Suprapubic skin (tissue), 4 donors: ENCODE data around the gene VRK3. TPM values are rescaled to one million over a fixed set of nuclear protein-coding genes. Genes with fewer than 3 reads are reported as not detected.

Experiments
- DNase-seq, 2 donors: peaks; one replicate each; pipeline ENCODE4 v3.0.0-alpha.2; 2019; ENCODE audit warnings: low spot score in 2 of 2
- H3K27ac ChIP-seq: fragments of 200-600 bp; sonication (generic); one replicate; pipeline ENCODE4 v1.5.1; 2019
- H3K27me3 ChIP-seq: fragments of 200-600 bp; sonication (generic); one replicate; pipeline ENCODE4 v1.5.1; 2019
- H3K36me3 ChIP-seq: fragments of 200-600 bp; sonication (generic); one replicate; pipeline ENCODE4 v1.5.1; 2019
- H3K4me1 ChIP-seq: fragments of 200-600 bp; sonication (generic); one replicate; pipeline ENCODE4 v1.5.1; 2019
- H3K4me3 ChIP-seq: fragments of 200-600 bp; sonication (generic); one replicate; pipeline ENCODE4 v1.5.1; 2019; ENCODE audit warnings: mild to moderate bottlenecking
- H3K9me3 ChIP-seq: fragments of 200-600 bp; sonication (generic); one replicate; pipeline ENCODE4 v1.5.1; 2019
- CTCF ChIP-seq, 2 donors: fragments of 200-600 bp in 1 of 2; fragments of 450-650 bp in 1 of 2; sonication (generic) in 1 of 2; IDR thresholded peaks; one replicate each; pipeline ENCODE4 v1.5.1; 2016 to 2019; ENCODE audit warnings: antibody characterized with exemption in 2 of 2, mild to moderate bottlenecking in 1 of 2, moderate library complexity in 1 of 2
- EP300 ChIP-seq: sonication (generic); formaldehyde crosslinking; IDR thresholded peaks from one replicate; pipeline ENCODE4 v1.6.1; 2017; ENCODE audit warnings: antibody characterized with exemption
- POLR2A ChIP-seq, 2 donors: fragments of 450-650 bp; IDR thresholded peaks; one replicate each; pipeline ENCODE4 v1.6.1; 2017; ENCODE audit warnings: antibody characterized with exemption in 2 of 2, mild to moderate bottlenecking in 2 of 2, moderate library complexity in 2 of 2
- POLR2AphosphoS5 ChIP-seq, 3 donors: sonication (generic); formaldehyde crosslinking; IDR thresholded peaks; one replicate each; pipeline ENCODE4 v1.6.1; 2017; ENCODE audit warnings: antibody characterized with exemption in 3 of 3
- WGBS: methylation state at CpG from one replicate; pipeline ENCODE4 v1.1.5; 2018; 5-methylcytosine and 5-hydroxymethylcytosine counted together
- total RNA-seq, 4 donors: library from RNA; depleted of rRNA; stranded (reverse); fragments of >200 nt; gene quantifications; one replicate each; pipeline ENCODE4 v1.1.0, GENCODE V29; 2016

VRK3 gene
- total RNA-seq, 4 donors from 2014 or later = 21.8 to 53.6 (median 35.8) TPM

GRCh38 chr19:49929611-49930482, 95.3 kb downstream of the VRK3 start:
- WGBS = 3% methylated on average over 41 of the region's 43 CpGs

GRCh38 chr19:49929121-49929610, 96.0 kb downstream of the VRK3 start, which contains the start of the genes ATF5 and NUP62:
ATF5 (plus strand) TSS chr19:49929205; CDS start chr19:49930851, 1,646 bp downstream.
NUP62 (minus strand) TSS chr19:49929504; CDS start chr19:49909807, 19,697 bp downstream.
- WGBS = under 1% methylated on average over 28 of the region's 48 CpGs
- H3K27ac ChIP-seq = peak within 1 kb of the TSS; percentile 96
- TF ChIP-seq POLR2AphosphoS5 (IDR thresholded peaks at IDR 0.05) (peak in 1 of 3 donors; percentile 64), EP300 (no peak), CTCF (IDR thresholded peaks at IDR 0.05) (no peak)
- peaks cover 21% of the 10 kb centered on the region for H3K36me3 ChIP-seq
- peak within 1 kb of the TSS; percentile 66 for H3K4me3 ChIP-seq
- H3K9me3 ChIP-seq = no peaks in the 10 kb centered on the region
- H3K27me3 ChIP-seq = no peaks in the 10 kb centered on the region
- H3K4me1 ChIP-seq = peaks cover 34% of the 10 kb centered on the region
- DNase-seq = peak; percentile 93 to 94

More at GRCh38 chr19:49929611-49930482, 95.3 kb downstream of the VRK3 start:
- Histone ChIP-seq H3K4me1 (peaks cover 28% of the 10 kb centered on the region), H3K9me3 (no peaks in the 10 kb centered on the region), H3K36me3 (peaks cover 14% of the 10 kb centered on the region), H3K27ac (peak overlapping the region; percentile 96), H3K4me3 (peak overlapping the region; percentile 66), H3K27me3 (no peaks in the 10 kb centered on the region)
- TF ChIP-seq CTCF (IDR thresholded peaks at IDR 0.05) = no peak
- TF ChIP-seq POLR2AphosphoS5 (IDR thresholded peaks at IDR 0.05) = peak in 1 of 3 donors; percentile 85
- peak in 1 of 2 donors; percentile 63 for TF ChIP-seq POLR2A (IDR thresholded peaks at IDR 0.05)
- no peak for TF ChIP-seq EP300
- DNase-seq = peak; percentile 95

- peak overlapping the region; percentile 66 for H3K4me3 ChIP-seq
- peaks cover 36% of the 10 kb centered on the region for H3K4me1 ChIP-seq
- H3K27me3 ChIP-seq = no peaks in the 10 kb centered on the region
- 88% methylated on average over 14 of the region's 14 CpGs for WGBS
- no peak overlapping the region for H3K27ac ChIP-seq
- no peak for DNase-seq
- TF ChIP-seq CTCF (IDR thresholded peaks at IDR 0.05) (no peak), POLR2AphosphoS5 (IDR thresholded peaks at IDR 0.05) (no peak), EP300 (no peak), POLR2A (IDR thresholded peaks at IDR 0.05) (no peak)
- peaks cover 31% of the 10 kb centered on the region for H3K36me3 ChIP-seq
- H3K9me3 ChIP-seq = no peaks in the 10 kb centered on the region
Measured at GRCh38 chr19:49927526-49928264, 97.5 kb downstream of the VRK3 start.

- no peak for DNase-seq
- H3K4me3 ChIP-seq = no peak overlapping the region
- H3K36me3 ChIP-seq = peaks cover 33% of the 10 kb centered on the region
- H3K27ac ChIP-seq = no peak overlapping the region
- no peak for TF ChIP-seq POLR2A (IDR thresholded peaks at IDR 0.05)
- no peak for TF ChIP-seq EP300
- H3K4me1 ChIP-seq = peaks cover 36% of the 10 kb centered on the region
- H3K27me3 ChIP-seq = no peaks in the 10 kb centered on the region
- 84% methylated on average over 10 of the region's 10 CpGs for WGBS
- no peaks in the 10 kb centered on the region for H3K9me3 ChIP-seq
Measured at GRCh38 chr19:49926515-49926914, 98.7 kb downstream of the VRK3 start.

Other genes starting within 250 kb of the VRK3 start
- 10 to 100 TPM in 3 of 4 donors, 1 to 10 TPM in 1; 9.4 to 24.2 (median 14.4) TPM for gene FUZ, start 212.1 kb downstream of the VRK3 start, total RNA-seq
- gene MED25, start 207.1 kb downstream of the VRK3 start, total RNA-seq = 10 to 100 TPM; 32.2 to 60.3 (median 40.8) TPM
- gene PTOV1, start 174.2 kb downstream of the VRK3 start, total RNA-seq = 100 to 1,000 TPM in 1 of 4 donors, 10 to 100 TPM in 3; 82.2 to 147 (median 91.2) TPM
- 10 to 100 TPM; 26.0 to 53.3 (median 40.5) TPM for gene PNKP, start 157.8 kb downstream of the VRK3 start, total RNA-seq
- 10 to 100 TPM; 19.3 to 25.1 (median 20.0) TPM for gene AKT1S1, start 148.0 kb downstream of the VRK3 start, total RNA-seq
- 10 to 100 TPM; 40.5 to 93.4 (median 59.4) TPM for gene TBC1D17, start 147.7 kb downstream of the VRK3 start, total RNA-seq
- under 1 TPM in 1 of 4 donors, not detected in 3; 0.89 TPM for gene IL4I1, start 128.5 kb downstream of the VRK3 start, total RNA-seq
- gene ATF5, start 96.2 kb downstream of the VRK3 start, total RNA-seq = 1 to 10 TPM; 4.5 to 9.1 (median 6.7) TPM
- gene NUP62, start 95.9 kb downstream of the VRK3 start, total RNA-seq = 10 to 100 TPM; 40.3 to 46.2 (median 44.6) TPM
- under 1 TPM in 1 of 4 donors, not detected in 3; 0.30 TPM for gene SIGLEC11, start 64.2 kb downstream of the VRK3 start, total RNA-seq
- gene ZNF473, start 633 bp upstream of the VRK3 start, total RNA-seq = 10 to 100 TPM in 2 of 4 donors, 1 to 10 TPM in 2; 8.5 to 18.5 (median 12.2) TPM
- gene IZUMO2, start 137.9 kb upstream of the VRK3 start, total RNA-seq = not detected
- 100 to 1,000 TPM in 3 of 4 donors, 10 to 100 TPM in 1; 84.8 to 116 (median 104) TPM for gene MYH14, start 178.2 kb upstream of the VRK3 start, total RNA-seq